Tibial artery (tissue), 4 donors: ENCODE measurements around the gene MAN2B2.

Experiments
- DNase-seq, 2 donors: peaks; one replicate each; pipeline ENCODE4 v3.0.0-alpha.2; 2019
- H3K27ac ChIP-seq, 2 donors: fragments of 200-600 bp; sonication (generic) in 1 of 2; 1 replicate in 1 of 2; 2 replicates in 1 of 2; pipeline ENCODE4 v1.5.1; 2018 to 2019; ENCODE audit warnings: mild to moderate bottlenecking in 1 of 2
- H3K27me3 ChIP-seq, 2 donors: fragments of 200-600 bp; sonication (generic) in 1 of 2; one replicate each; pipeline versions ENCODE4 v1.5.1 to v1.6.0; 2016 to 2019
- H3K36me3 ChIP-seq, 3 donors: fragments of 200-600 bp; sonication (generic) in 2 of 3; one replicate each; pipeline ENCODE4 v1.5.1; 2016 to 2019; ENCODE audit warnings: mild to moderate bottlenecking in 2 of 3
- H3K4me1 ChIP-seq, 4 donors: fragments of 200-600 bp; sonication (generic) in 2 of 4; 1 replicate in 3 of 4; 2 replicates in 1 of 4; pipeline ENCODE4 v1.5.1; 2016 to 2019
- H3K4me3 ChIP-seq, 2 donors: fragments of 200-600 bp; sonication (generic) in 1 of 2; 1 replicate in 1 of 2; 2 replicates in 1 of 2; pipeline ENCODE4 v1.5.1; 2018 to 2019; ENCODE audit warnings: mild to moderate bottlenecking in 2 of 2
- H3K9me3 ChIP-seq, 3 donors: fragments of 200-600 bp; sonication (generic) in 1 of 3; one replicate each; pipeline ENCODE4 v1.5.1; 2016 to 2019
- CTCF ChIP-seq, 2 experiments: fragments of 200-600 bp in 1 of 2; fragments of 450-650 bp in 1 of 2; IDR thresholded peaks; one replicate each; pipeline ENCODE4 v1.5.1; 2017 to 2019; ENCODE audit warnings: antibody characterized with exemption in 2 of 2, mild to moderate bottlenecking in 1 of 2, moderate library complexity in 1 of 2
- intact Hi-C: fragments of 100-400 bp; cut with DNase I; formaldehyde crosslinking; loops from one replicate; pipeline ENCODE4 v1.15.0; 2023; ENCODE audit warnings: low total_unique reads

Gene MAN2B2

GRCh38 chr4:6577409-6577808 lies 2.4 kb downstream of the MAN2B2 start:
- intact Hi-C loops, result loop anchor here (10.0 kb wide), 3 partner anchors 97 to 313 kb away; partner anchors contain the start of gene WFS1
- no peak for TF ChIP-seq CTCF (IDR thresholded peaks at IDR 0.05)
- DNase-seq, result no peak

GRCh38 chr4:6578221-6578620 lies 3.2 kb downstream of the MAN2B2 start:
- H3K4me1 ChIP-seq, result peaks cover 0 to 29% (median 14%) of the 10 kb centered on the region in 4 donors
- no peaks in the 10 kb centered on the region for H3K9me3 ChIP-seq
- no peak overlapping the region for H3K4me3 ChIP-seq
- no peaks in the 10 kb centered on the region for H3K27me3 ChIP-seq
- DNase-seq, result no peak
- intact Hi-C loops, result loop anchor here (10.0 kb wide), 3 partner anchors 97 to 313 kb away; partner anchors contain the start of gene WFS1
- H3K36me3 ChIP-seq, result peaks cover 39 to 59% (median 45%) of the 10 kb centered on the region in 3 donors
- no peak overlapping the region for H3K27ac ChIP-seq
- no peak for TF ChIP-seq CTCF (IDR thresholded peaks at IDR 0.05)

More at GRCh38 chr4:6577409-6577808, 2.4 kb downstream of the MAN2B2 start:
- H3K27ac ChIP-seq, result no peak overlapping the region
- no peaks in the 10 kb centered on the region for H3K9me3 ChIP-seq
- H3K4me1 ChIP-seq, result peaks cover 0 to 29% (median 14%) of the 10 kb centered on the region in 4 donors
- H3K36me3 ChIP-seq, result peaks cover 32 to 51% (median 38%) of the 10 kb centered on the region in 3 donors
- no peak overlapping the region for H3K4me3 ChIP-seq
- no peaks in the 10 kb centered on the region for H3K27me3 ChIP-seq

GRCh38 chr4:6580353-6580752 lies 5.4 kb downstream of the MAN2B2 start:
- H3K36me3 ChIP-seq, result peaks cover 47 to 78% (median 65%) of the 10 kb centered on the region in 3 donors

GRCh38 chr4:6581566-6582121 lies 6.7 kb downstream of the MAN2B2 start:
- Histone ChIP-seq H3K9me3 (no peaks in the 10 kb centered on the region), H3K27ac (no peak overlapping the region), H3K27me3 (no peaks in the 10 kb centered on the region), H3K4me1 (peaks cover 0 to 2% (median 0%) of the 10 kb centered on the region in 4 donors), H3K36me3 (peaks cover 47 to 84% (median 69%) of the 10 kb centered on the region in 3 donors), H3K4me3 (no peak overlapping the region)
- intact Hi-C loops, result no loop called here
- DNase-seq, result no peak
- TF ChIP-seq CTCF (IDR thresholded peaks at IDR 0.05), result no peak

More at GRCh38 chr4:6580353-6580752, 5.4 kb downstream of the MAN2B2 start:
- Histone ChIP-seq H3K9me3 (no peaks in the 10 kb centered on the region), H3K4me1 (peaks cover 0 to 15% (median 9%) of the 10 kb centered on the region in 4 donors), H3K27ac (no peak overlapping the region), H3K27me3 (no peaks in the 10 kb centered on the region), H3K4me3 (no peak overlapping the region)
- intact Hi-C loops, result no loop called here
- TF ChIP-seq CTCF (IDR thresholded peaks at IDR 0.05), result no peak
- no peak for DNase-seq

GRCh38 chr4:6582889-6583490 lies 8.0 kb downstream of the MAN2B2 start:
- no peak for TF ChIP-seq CTCF (IDR thresholded peaks at IDR 0.05)
- intact Hi-C loops, result no loop called here
- H3K36me3 ChIP-seq, result peaks cover 47 to 88% (median 72%) of the 10 kb centered on the region in 3 donors
- H3K9me3 ChIP-seq, result no peaks in the 10 kb centered on the region
- no peaks in the 10 kb centered on the region for H3K27me3 ChIP-seq
- H3K27ac ChIP-seq, result no peak overlapping the region
- no peak overlapping the region for H3K4me3 ChIP-seq
- DNase-seq, result no peak
- no peaks in the 10 kb centered on the region for H3K4me1 ChIP-seq
